Central memory CD4-positive, alpha-beta T cell (primary cell): ENCODE data around the gene ALDOB.
A peak's percentile ranks its signal among the peaks of the same experiment; 100 is the strongest.

Source experiments
- DNase-seq: peaks from one replicate; pipeline ENCODE4 v3.0.0; 2022

The ALDOB gene

GRCh38 chr9:101455656-101456240 is 20.2 kb upstream of the ALDOB start:
- DNase-seq: no peak

GRCh38 chr9:101453776-101454570 is 18.4 kb upstream of the ALDOB start:
- no peak for DNase-seq

GRCh38 chr9:101451498-101451897 is 15.9 kb upstream of the ALDOB start:
- no peak for DNase-seq

DNA sequence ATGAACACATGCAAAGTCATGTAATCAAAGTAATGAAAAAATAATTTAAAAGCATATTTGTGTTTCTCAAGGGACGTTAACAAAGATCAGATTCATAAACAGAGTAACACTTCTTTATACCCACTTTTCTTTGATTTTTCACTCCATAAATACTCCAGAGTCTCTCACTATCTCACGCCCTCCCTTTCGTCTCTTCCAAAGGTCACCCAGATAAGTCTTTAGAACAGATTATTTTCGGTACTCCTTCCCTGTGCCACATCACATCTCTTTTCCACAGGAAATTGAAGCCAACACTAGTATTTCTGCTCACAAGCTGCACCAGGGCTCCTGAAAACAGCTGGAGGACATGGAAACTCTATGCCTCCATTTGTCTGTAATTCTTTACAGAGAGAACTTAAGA is 15.4 kb upstream of the ALDOB start:
- DNase-seq: no peak

- peak; percentile 10 for DNase-seq
These were observed 13.6 kb upstream of the ALDOB start for GRCh38 chr9:101449071-101449721.

DNA sequence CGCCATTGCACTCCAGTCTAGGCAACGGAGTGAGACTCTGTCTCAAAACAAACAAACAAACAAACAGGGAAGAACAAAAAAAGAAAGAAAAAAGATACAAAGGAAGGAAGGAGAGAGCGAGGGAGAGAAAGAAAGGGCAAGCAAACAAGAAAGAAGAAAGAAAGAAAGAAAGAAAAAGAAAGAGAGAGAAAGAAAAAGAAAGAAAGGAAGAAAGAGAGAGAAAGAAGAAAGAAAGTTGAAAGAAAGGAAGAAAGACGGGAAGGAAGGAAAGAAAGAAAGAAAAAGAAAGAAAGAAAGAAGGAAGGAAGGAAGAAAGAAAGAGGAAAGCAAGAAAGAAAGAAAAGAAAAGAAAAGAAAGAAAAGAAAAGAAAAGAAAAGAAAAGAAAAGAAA is 13.1 kb upstream of the ALDOB start:
- no peak for DNase-seq

GRCh38 chr9:101446732-101447131 is 11.2 kb upstream of the ALDOB start:
- DNase-seq: no peak

- DNase-seq: no peak
These were observed 9.9 kb upstream of the ALDOB start for GRCh38 chr9:101445353-101446029.

- DNase-seq: no peak
These were observed 7.8 kb upstream of the ALDOB start for GRCh38 chr9:101443364-101443771.

DNA sequence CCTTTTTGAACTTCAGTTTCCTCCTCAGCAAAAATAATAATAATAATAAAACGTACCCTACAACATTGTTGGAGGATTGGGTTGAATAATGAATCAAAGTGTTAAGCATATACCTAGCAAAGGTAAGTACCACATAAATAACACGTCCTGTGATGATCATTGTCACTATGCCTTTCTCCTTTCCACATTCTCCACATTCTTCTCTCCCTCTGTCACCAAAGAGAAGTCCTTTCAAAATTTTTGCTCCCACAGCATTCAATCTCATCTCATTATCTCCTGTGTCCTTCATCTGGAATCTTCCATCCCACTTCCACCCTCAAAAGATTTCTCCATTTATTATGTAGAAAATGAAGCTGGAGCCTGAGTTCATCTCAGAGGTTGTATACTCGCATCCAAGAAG is 7.2 kb upstream of the ALDOB start:
- no peak for DNase-seq

DNA sequence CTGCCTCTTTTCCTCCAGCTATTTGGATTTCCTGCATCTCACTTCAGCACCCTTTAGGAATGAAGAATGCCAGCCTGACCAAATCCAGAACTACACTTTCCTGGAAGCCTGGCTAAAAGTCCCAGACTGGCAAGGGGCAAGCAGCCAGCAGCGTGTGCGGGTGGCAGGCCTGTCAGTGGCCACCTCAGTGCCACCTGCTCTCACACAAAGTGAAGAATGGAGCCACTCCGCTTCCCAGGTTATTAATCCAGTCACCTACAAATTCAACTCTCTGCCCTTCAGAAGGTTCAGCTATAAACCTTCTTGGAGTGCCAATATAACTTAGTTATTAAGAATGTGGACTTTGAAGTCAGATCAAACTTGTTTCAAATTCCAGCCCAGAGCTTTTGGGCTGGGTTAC is 6.7 kb upstream of the ALDOB start:
- no peak for DNase-seq

GRCh38 chr9:101440714-101441230 is 5.2 kb upstream of the ALDOB start:
- DNase-seq: no peak

GRCh38 chr9:101438523-101438922 is 2.9 kb upstream of the ALDOB start:
- no peak for DNase-seq

DNA sequence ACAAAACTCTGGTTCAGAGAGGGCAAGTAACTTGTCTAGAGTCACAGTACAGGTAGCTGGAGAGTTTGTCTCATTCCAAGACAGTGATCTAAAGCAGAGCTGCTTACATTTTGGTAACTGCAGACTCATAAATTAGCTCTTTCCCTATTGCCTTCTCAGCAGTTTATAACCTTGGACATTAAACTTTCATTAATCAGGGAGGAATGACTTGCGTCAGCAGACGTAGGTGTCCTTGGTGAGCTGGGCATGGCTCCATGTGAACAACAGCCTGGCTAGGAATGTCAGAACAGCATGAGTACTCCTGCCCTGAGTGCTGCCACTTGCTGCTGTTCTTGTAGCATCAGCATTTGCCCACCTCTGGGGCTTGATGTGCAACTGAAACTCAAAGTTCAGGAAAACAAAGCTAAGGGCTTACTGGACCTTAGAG is 2.2 kb upstream of the ALDOB start:
- no peak for DNase-seq

DNA sequence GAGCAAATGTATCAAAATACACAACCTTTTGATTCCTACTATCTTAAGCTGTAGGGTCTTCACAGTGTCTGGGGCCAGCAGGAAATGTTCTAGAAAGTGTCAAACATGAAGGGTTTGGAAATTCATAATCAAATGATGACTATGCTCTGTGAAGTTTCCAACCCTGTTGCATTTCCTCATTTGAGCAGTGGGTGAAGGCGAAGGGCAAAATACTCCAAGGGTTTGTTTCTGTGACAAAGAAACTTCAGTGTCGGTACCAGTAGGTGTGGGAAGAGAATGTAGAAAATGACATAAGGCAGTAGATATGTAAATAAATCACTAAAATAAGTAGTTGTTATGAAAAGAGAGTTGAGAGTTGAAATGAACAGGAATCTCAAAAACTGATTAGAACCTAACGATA is 576 bp downstream of the ALDOB start:
- no peak for DNase-seq

GRCh38 chr9:101433229-101433628 is 2.3 kb downstream of the ALDOB start:
- no peak for DNase-seq

- no peak for DNase-seq
These were observed 2.8 kb downstream of the ALDOB start for GRCh38 chr9:101432740-101433139.

- no peak for DNase-seq
These were observed 3.4 kb downstream of the ALDOB start for GRCh38 chr9:101432171-101432570.

DNA sequence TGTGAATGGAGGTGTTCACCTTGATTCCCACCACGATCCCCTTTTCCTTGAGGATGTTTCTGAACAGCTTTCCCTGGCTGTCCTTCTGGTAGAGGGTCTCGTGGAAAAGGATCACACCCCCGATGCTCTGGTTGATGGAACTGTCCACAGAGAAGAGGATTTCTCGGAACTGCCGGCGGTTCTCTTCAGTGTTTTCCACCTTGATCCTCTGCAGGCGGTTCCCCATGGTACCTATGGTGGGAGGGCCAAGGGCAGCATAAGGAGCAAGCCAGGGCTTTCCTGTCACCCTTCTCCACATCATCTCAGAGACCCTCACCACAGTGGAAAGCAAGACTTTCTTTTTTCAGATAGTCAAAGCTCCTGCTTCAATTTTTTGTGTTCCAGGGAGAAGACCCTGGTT is 5.8 kb downstream of the ALDOB start:
- DNase-seq: no peak

- DNase-seq: no peak
These were observed 6.7 kb downstream of the ALDOB start for GRCh38 chr9:101428909-101429308.

- no peak for DNase-seq
These were observed 7.5 kb downstream of the ALDOB start for GRCh38 chr9:101427957-101428655.

- DNase-seq: no peak
These were observed 8.2 kb downstream of the ALDOB start for GRCh38 chr9:101427358-101427757.

- no peak for DNase-seq
These were observed 13.9 kb downstream of the ALDOB start for GRCh38 chr9:101421653-101422065.
